ENCODE measurements around the gene CTPS2.

CTPS2 gene

DNA sequence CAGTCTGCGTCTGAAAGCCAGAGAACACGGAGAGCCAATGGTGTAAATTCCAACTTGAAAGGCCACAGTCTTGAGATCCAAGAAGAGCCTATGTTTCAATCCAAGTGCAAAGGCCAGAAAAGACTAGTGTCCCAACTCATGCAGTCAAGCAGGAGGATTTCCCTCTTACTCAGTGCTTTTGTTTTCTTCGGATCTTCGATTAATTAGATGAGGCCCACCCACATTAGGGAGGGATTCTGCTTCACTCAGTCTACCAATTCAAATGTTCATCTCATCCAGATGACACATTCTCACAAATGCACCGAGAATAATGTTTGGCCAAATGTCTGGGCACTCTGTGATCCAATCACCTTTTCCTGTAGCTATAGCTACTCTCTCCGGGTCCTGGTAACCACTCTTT, 154.0 kb downstream of the CTPS2 start:
- no peak for DNase-seq (ENCODE audit: low spot score)

DNA sequence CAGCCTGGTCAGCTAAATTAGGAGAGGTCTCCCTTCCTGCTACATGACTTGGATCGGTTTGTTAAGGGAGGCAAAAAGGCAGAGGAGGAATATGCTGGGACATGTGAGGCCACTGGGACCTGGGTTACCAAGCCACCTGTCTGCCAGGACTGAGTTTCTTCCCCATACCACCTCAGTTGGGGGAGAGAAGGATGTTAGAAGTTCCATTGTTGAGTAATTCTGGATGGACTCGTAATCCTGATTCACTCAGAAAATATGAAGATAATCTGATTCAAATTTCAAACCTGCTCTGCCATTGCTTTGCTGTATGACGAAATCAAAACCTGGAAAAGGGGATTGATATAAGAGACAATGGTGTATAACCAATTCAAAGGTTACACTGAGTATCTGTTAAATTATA, 159.9 kb downstream of the CTPS2 start:
- no peak for DNase-seq (ENCODE audit: low spot score)

DNA sequence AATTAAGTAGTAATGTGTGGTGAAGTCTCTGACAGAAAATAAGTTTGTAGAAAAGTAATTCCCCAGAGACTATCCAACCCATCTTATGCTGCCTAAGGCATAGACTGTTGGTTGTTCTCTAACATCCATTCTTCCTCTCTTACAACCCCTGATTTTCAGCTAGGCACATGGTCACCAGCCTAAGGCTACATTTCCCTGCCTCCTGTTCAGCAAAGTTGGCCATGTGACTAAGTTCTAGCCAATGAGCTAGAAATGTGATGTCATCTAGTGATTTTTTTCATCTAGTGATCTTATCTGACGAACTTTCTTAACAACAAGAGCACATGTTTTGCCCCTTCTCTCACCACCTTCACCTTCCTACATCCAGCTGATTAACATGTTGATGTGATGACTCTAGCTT, 164.8 kb downstream of the CTPS2 start:
- no peak for DNase-seq (ENCODE audit: low spot score)

DNA sequence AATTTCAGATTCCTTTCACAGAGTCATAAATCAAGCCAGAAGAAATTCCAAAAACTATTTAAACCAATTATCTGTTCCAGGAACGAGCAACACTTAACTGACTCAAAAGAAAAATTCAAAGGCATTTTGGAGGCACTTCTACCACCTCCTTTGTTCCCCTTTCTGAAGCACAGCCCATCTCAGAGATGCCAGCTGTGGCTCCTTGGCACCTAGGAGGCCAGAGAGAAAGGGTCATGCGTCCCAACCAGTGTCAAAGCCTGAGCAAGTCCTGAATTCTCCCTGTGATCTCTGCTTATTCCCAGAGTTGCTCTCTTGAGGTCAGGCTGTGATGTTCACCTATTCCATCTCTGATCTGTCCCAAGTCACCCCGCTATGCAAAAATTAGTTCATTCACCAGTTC, 167.5 kb downstream of the CTPS2 start:
- no peak for DNase-seq (ENCODE audit: low spot score)

All from iPS-NIHi11 (cell line).